ENCODE data around the gene NTRK2. TPM values are rescaled to one million over a fixed set of nuclear protein-coding genes. Genes with fewer than 3 reads are reported as not detected.

The NTRK2 gene
- total RNA-seq, 5 donors from 2014 or later (not counting 1 experiment from before 2014, with no cell fraction given), result 0.05 to 0.39 (median 0.12) TPM; not detected in 1

- no peak for DNase-seq
- ChIA-PET CTCF (no interaction called here), POLR2A (no interaction called here)
- H3K9me3 ChIP-seq, result no peaks in the 10 kb centered on the region
- no peaks in the 10 kb centered on the region for H3K36me3 Mint-ChIP-seq
- no peak overlapping the region for H3K4me3 Mint-ChIP-seq
- H3K27ac Mint-ChIP-seq, result no peak overlapping the region
- H3K4me1 ChIP-seq (ENCODE audit: control insufficient read depth in 1 of 2, extremely low read depth in 1 of 2, insufficient read depth in 2 of 2, low read length in 2 of 2), result no peaks in the 10 kb centered on the region
- H3K36me3 ChIP-seq (ENCODE audit: control insufficient read depth in 2 of 2, extremely low read depth in 1 of 2, insufficient read depth in 1 of 2, low read length in 1 of 2), result no peaks in the 10 kb centered on the region
- peaks cover 3 to 4% of the 10 kb centered on the region in 2 donors for H3K27me3 Mint-ChIP-seq
- peaks cover 0 to 17% (median 4%) of the 10 kb centered on the region in 3 donors for H3K4me1 Mint-ChIP-seq
- no peaks in the 10 kb centered on the region for H3K9me3 Mint-ChIP-seq
- H3K27me3 ChIP-seq (replicated peaks in 1 of 2; ENCODE audit: control insufficient read depth in 2 of 2, extremely low read depth in 1 of 2, insufficient read depth in 2 of 2, low read length in 1 of 2), result peaks cover 0 to 2% of the 10 kb centered on the region in 2 experiments
- H3K27ac ChIP-seq (ENCODE audit: low read length), result no peak overlapping the region
- ATAC-seq (replicated peaks in 1 of 4), result no peak
- WGBS (ENCODE audit: insufficient coverage), result 91% methylated on average over 5 of the region's 7 CpGs
- no peak overlapping the region for H3K4me3 ChIP-seq (ENCODE audit: control insufficient read depth in 1 of 2, extremely low read depth in 1 of 2, low read length in 1 of 2)
These were observed 41.9 kb downstream of the NTRK2 start for GRCh38 chr9:84711398-84711777.

DNA sequence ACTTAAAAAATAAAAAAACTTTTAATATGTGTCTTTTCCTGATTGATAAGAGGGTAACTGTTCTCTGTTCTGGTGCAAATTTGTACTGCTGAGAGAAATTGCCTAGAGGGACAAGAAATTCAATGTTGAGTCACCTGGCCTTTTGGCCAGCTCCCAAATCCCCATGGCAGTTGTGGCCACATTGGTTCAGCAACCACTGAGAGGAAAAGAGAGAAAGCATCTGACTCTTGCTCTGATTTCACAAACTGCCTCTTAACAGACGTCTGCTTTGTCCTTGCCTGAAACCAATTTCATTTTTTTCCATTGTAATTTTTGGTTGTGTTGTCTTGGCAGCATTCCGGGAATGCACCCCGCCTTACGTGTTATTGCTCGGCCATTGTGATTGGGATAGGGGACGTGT lies 42.4 kb downstream of the NTRK2 start:
- Mint-ChIP-seq H3K27me3 (peaks cover 3 to 4% of the 10 kb centered on the region in 2 donors), H3K27ac (no peak overlapping the region), H3K36me3 (no peaks in the 10 kb centered on the region), H3K4me3 (no peak overlapping the region), H3K4me1 (peaks cover 0 to 19% (median 4%) of the 10 kb centered on the region in 3 donors), H3K9me3 (peaks cover 0 to 4% (median 0%) of the 10 kb centered on the region in 3 donors)
- ATAC-seq (replicated peaks in 1 of 4) (no peak), DNase-seq (no peak)
- Histone ChIP-seq H3K9me3 (no peaks in the 10 kb centered on the region), H3K27ac (ENCODE audit: low read length) (no peak overlapping the region), H3K4me1 (ENCODE audit: control insufficient read depth in 1 of 2, extremely low read depth in 1 of 2, insufficient read depth in 2 of 2, low read length in 2 of 2) (no peaks in the 10 kb centered on the region), H3K4me3 (ENCODE audit: control insufficient read depth in 1 of 2, extremely low read depth in 1 of 2, low read length in 1 of 2) (no peak overlapping the region), H3K27me3 (replicated peaks in 1 of 2; ENCODE audit: control insufficient read depth in 2 of 2, extremely low read depth in 1 of 2, insufficient read depth in 2 of 2, low read length in 1 of 2) (peaks cover 0 to 2% of the 10 kb centered on the region in 2 experiments), H3K36me3 (ENCODE audit: control insufficient read depth in 2 of 2, extremely low read depth in 1 of 2, insufficient read depth in 1 of 2, low read length in 1 of 2) (no peaks in the 10 kb centered on the region)
- WGBS (ENCODE audit: insufficient coverage), result no CpG with 5 or more reads among the region's 6 CpGs
- ChIA-PET POLR2A (no interaction called here), CTCF (no interaction called here)

- ATAC-seq (replicated peaks in 1 of 4) (no peak), DNase-seq (no peak)
- Histone ChIP-seq H3K36me3 (ENCODE audit: control insufficient read depth in 2 of 2, extremely low read depth in 1 of 2, insufficient read depth in 1 of 2, low read length in 1 of 2) (no peaks in the 10 kb centered on the region), H3K9me3 (no peaks in the 10 kb centered on the region), H3K27me3 (replicated peaks in 1 of 2; ENCODE audit: control insufficient read depth in 2 of 2, extremely low read depth in 1 of 2, insufficient read depth in 2 of 2, low read length in 1 of 2) (peaks cover 2 to 3% of the 10 kb centered on the region in 2 experiments), H3K4me3 (ENCODE audit: control insufficient read depth in 1 of 2, extremely low read depth in 1 of 2, low read length in 1 of 2) (no peak overlapping the region), H3K27ac (ENCODE audit: low read length) (no peak overlapping the region), H3K4me1 (ENCODE audit: control insufficient read depth in 1 of 2, extremely low read depth in 1 of 2, insufficient read depth in 2 of 2, low read length in 2 of 2) (no peaks in the 10 kb centered on the region)
- Mint-ChIP-seq H3K4me1 (peaks cover 0 to 2% (median 0%) of the 10 kb centered on the region in 3 donors), H3K9me3 (peaks cover 6 to 9% (median 7%) of the 10 kb centered on the region in 3 donors), H3K4me3 (no peak overlapping the region), H3K27me3 (peaks cover 1 to 4% of the 10 kb centered on the region in 2 donors), H3K36me3 (no peaks in the 10 kb centered on the region), H3K27ac (no peak overlapping the region)
- POLR2A ChIA-PET, result no interaction called here
- CTCF ChIA-PET, result no interaction called here
- WGBS (ENCODE audit: insufficient coverage), result no CpG with 5 or more reads among the region's 3 CpGs
These were observed 46.7 kb downstream of the NTRK2 start for GRCh38 chr9:84716217-84716616.

- ATAC-seq (replicated peaks in 1 of 4), result no peak
- no peaks in the 10 kb centered on the region for H3K36me3 Mint-ChIP-seq
These were observed 48.9 kb downstream of the NTRK2 start for GRCh38 chr9:84718476-84718875.

DNA sequence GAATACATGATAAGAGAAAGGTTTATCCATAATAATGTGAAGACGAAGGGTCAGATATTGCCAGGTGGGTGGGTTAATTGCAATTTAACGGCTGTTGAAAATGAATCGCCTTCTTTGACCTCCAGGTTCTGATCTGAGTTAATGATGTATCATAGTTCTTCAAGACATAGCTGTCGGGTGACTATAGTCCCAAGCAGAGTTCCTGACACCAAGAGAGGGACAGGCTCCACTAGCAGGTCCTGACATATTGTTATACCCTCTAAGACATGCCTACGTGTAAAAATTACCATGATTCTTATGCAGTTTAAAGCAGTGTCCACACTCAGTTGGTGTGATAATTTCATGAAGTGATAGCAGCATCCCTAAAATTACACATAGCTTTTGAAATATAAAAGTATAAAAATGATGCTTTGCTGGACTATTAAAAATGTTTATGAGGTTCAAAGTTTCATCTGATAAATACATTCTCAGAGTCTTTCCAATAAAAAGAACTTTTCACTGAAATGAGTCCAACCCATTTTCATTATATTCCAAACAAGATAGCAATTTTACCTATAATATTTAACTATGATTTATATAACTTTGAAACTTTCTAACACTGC lies 53.0 kb downstream of the NTRK2 start:
- H3K36me3 Mint-ChIP-seq, result no peaks in the 10 kb centered on the region
- no peaks in the 10 kb centered on the region for H3K9me3 ChIP-seq
- peaks cover 5 to 7% (median 6%) of the 10 kb centered on the region in 3 donors for H3K9me3 Mint-ChIP-seq
- H3K4me1 ChIP-seq (ENCODE audit: control insufficient read depth in 1 of 2, extremely low read depth in 1 of 2, insufficient read depth in 2 of 2, low read length in 2 of 2), result no peaks in the 10 kb centered on the region
- WGBS (ENCODE audit: insufficient coverage), result no CpG with 5 or more reads among the region's 5 CpGs
- POLR2A ChIA-PET, result no interaction called here
- no peak overlapping the region for H3K4me3 ChIP-seq (ENCODE audit: control insufficient read depth in 1 of 2, extremely low read depth in 1 of 2, low read length in 1 of 2)
- H3K4me3 Mint-ChIP-seq, result no peak overlapping the region
- no peak overlapping the region for H3K27ac Mint-ChIP-seq
- ATAC-seq (replicated peaks in 1 of 4), result no peak
- H3K36me3 ChIP-seq (ENCODE audit: control insufficient read depth in 2 of 2, extremely low read depth in 1 of 2, insufficient read depth in 1 of 2, low read length in 1 of 2), result no peaks in the 10 kb centered on the region
- no peaks in the 10 kb centered on the region for H3K4me1 Mint-ChIP-seq
- peaks cover 0 to 4% of the 10 kb centered on the region in 2 experiments for H3K27me3 ChIP-seq (replicated peaks in 1 of 2; ENCODE audit: control insufficient read depth in 2 of 2, extremely low read depth in 1 of 2, insufficient read depth in 2 of 2, low read length in 1 of 2)
- CTCF ChIA-PET, result no interaction called here
- DNase-seq, result no peak
- H3K27me3 Mint-ChIP-seq, result peaks cover 3% of the 10 kb centered on the region in 2 donors
- H3K27ac ChIP-seq (ENCODE audit: low read length), result no peak overlapping the region

More at GRCh38 chr9:84718476-84718875, 48.9 kb downstream of the NTRK2 start:
- H3K4me1 ChIP-seq (ENCODE audit: control insufficient read depth in 1 of 2, extremely low read depth in 1 of 2, insufficient read depth in 2 of 2, low read length in 2 of 2), result no peaks in the 10 kb centered on the region
- peaks cover 1 to 4% of the 10 kb centered on the region in 2 donors for H3K27me3 Mint-ChIP-seq
- peaks cover 6 to 9% (median 7%) of the 10 kb centered on the region in 3 donors for H3K9me3 Mint-ChIP-seq
- ChIA-PET POLR2A (interaction anchor here in 1 of 2 donors (0.6 kb wide), 1 partner anchor 317 kb away, joined by 5 read pairs; no protein-coding TSS in a partner anchor), CTCF (no interaction called here)
- H3K27ac ChIP-seq (ENCODE audit: low read length), result no peak overlapping the region
- no peaks in the 10 kb centered on the region for H3K9me3 ChIP-seq
- H3K4me3 Mint-ChIP-seq, result no peak overlapping the region
- peaks cover 0 to 2% (median 0%) of the 10 kb centered on the region in 3 donors for H3K4me1 Mint-ChIP-seq
- no peak overlapping the region for H3K4me3 ChIP-seq (ENCODE audit: control insufficient read depth in 1 of 2, extremely low read depth in 1 of 2, low read length in 1 of 2)
- no peak overlapping the region for H3K27ac Mint-ChIP-seq
- H3K27me3 ChIP-seq (replicated peaks in 1 of 2; ENCODE audit: control insufficient read depth in 2 of 2, extremely low read depth in 1 of 2, insufficient read depth in 2 of 2, low read length in 1 of 2), result peaks cover 0 to 4% of the 10 kb centered on the region in 2 experiments
- no peaks in the 10 kb centered on the region for H3K36me3 ChIP-seq (ENCODE audit: control insufficient read depth in 2 of 2, extremely low read depth in 1 of 2, insufficient read depth in 1 of 2, low read length in 1 of 2)
- WGBS (ENCODE audit: insufficient coverage), result 57% methylated on average over 4 of the region's 5 CpGs
- DNase-seq, result no peak

DNA sequence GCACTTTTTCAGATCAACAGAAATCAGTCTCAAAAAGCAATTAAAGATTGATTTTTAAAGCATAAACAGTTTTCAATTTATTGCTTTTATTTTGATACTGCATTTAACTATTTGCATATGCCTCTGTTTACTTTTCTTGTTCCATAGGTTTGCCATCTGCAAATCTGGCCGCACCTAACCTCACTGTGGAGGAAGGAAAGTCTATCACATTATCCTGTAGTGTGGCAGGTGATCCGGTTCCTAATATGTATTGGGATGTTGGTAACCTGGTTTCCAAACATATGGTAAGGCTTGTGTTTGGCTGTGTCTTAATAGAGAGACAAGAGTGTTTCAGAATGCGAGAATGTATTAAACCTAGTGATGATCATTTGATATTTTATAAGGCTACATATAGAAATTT lies 53.9 kb downstream of the NTRK2 start:
- POLR2A ChIA-PET, result no interaction called here
- H3K27ac ChIP-seq (ENCODE audit: low read length), result no peak overlapping the region
- H3K4me1 ChIP-seq (ENCODE audit: control insufficient read depth in 1 of 2, extremely low read depth in 1 of 2, insufficient read depth in 2 of 2, low read length in 2 of 2), result no peaks in the 10 kb centered on the region
- no peak overlapping the region for H3K4me3 ChIP-seq (ENCODE audit: control insufficient read depth in 1 of 2, extremely low read depth in 1 of 2, low read length in 1 of 2)
- H3K27me3 Mint-ChIP-seq, result peaks cover 2 to 3% of the 10 kb centered on the region in 2 donors
- DNase-seq (no peak), ATAC-seq (replicated peaks in 1 of 4) (no peak)
- no CpG with 5 or more reads among the region's 3 CpGs for WGBS (ENCODE audit: insufficient coverage)
- H3K4me1 Mint-ChIP-seq, result no peaks in the 10 kb centered on the region
- CTCF ChIA-PET, result no interaction called here
- no peaks in the 10 kb centered on the region for H3K36me3 Mint-ChIP-seq
- H3K9me3 ChIP-seq, result no peaks in the 10 kb centered on the region
- H3K27me3 ChIP-seq (replicated peaks in 1 of 2; ENCODE audit: control insufficient read depth in 2 of 2, extremely low read depth in 1 of 2, insufficient read depth in 2 of 2, low read length in 1 of 2), result peaks cover 0 to 4% of the 10 kb centered on the region in 2 experiments
- H3K36me3 ChIP-seq (ENCODE audit: control insufficient read depth in 2 of 2, extremely low read depth in 1 of 2, insufficient read depth in 1 of 2, low read length in 1 of 2), result no peaks in the 10 kb centered on the region
- no peak overlapping the region for H3K27ac Mint-ChIP-seq
- peaks cover 5 to 7% (median 6%) of the 10 kb centered on the region in 3 donors for H3K9me3 Mint-ChIP-seq
- no peak overlapping the region for H3K4me3 Mint-ChIP-seq
